Activated CD4-positive, alpha-beta T cell treated with anti-CD3 and anti-CD28 coated beads, Interleukin-2, amount 50 U/mL, for 48 hours (primary cell): ENCODE data around the gene HCFC1R1.

ENCODE experiments used
- DNase-seq, 2 experiments: peaks; one replicate each; pipeline ENCODE4 v3.0.0-alpha.2; 2020

Gene HCFC1R1

GRCh38 chr16:3035289-3035971, 11.7 kb upstream of the HCFC1R1 start:
- DNase-seq, result no peak

- no peak for DNase-seq
These were observed 8.9 kb upstream of the HCFC1R1 start for GRCh38 chr16:3032624-3033023.

DNA sequence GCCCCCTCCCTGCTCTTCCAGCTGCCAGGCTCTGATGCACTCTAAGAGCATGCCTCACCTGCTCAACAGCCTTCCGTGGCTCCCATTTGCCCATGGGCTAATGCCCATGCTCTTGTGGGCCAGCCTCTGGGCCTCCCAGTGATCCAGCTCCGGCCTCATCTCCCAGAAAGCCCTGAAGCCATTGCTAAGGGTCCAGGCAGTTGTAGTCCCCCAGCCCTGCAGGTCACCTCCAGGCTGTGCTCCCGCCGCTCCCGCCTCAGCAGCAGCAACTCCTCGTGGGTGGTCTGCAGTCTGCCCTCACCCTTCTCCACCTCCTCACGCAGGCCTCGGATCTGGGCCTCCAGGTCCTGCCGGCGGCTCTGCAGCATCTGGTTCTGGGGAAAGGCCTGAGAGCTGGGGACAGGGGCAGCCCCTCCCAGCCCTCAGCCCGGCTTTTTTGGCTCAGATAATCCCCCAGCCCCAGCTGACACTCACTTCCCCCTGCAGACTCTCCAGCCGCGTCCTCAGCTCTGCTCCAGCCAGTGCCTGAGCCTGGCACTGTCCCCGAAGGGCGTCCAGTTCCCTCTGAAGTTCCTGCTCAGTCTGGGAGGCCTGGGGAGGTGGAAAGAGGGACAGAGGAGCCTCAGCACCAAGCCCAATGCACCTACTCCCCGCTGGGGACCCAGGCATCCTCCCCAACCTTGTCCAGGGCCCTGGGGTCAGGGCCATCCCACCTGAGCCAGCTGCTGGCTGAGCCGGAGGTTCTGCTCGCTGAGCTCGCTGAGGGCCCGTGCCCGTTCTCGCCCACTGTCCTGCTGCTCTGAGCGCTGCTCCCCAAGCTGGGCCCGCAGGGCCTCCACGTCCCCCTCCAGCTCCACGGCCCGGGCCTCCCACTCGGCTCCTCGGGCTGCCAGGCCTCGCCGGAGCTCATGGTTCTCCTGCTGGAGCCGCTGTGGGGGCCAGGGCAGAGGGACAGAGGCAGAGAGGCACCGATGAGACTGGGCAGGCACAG, 6.8 kb upstream of the HCFC1R1 start:
- DNase-seq, result no peak

DNA sequence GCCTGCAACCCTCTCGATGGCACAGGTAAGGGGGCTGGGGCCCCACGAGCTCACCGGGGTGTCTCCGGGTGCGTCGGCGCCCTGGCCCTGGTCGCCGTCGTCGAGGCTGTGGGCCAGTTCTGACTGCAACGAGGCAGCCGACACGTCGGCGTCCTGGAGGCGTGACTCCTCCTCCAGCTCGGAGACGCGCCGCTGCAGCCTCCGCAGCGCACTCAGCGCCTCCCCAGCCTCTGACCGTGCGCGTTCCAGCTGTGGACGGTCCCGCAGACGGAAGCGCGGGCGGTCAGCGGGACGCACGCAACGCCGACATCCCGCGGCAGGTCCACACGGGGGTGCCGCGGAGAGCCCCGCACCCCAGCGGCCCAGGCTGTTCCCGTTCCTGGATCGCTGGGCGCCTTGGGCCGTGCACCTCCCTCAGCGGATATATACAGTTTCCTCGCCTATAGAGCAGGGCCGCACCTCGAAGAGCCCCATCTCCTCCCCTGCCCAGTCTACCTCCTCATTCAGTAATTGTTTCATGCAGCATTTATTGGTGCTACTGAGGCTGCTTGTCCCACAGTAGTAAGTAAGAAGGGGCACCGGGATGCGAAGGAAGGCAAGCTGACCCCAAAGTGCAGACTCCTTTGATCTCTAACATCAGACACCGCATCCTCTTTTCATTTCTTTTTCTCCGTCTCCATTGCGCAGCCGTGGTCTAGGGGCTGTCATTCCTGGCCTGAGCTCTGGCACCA, 5.9 kb upstream of the HCFC1R1 start:
- peak; percentile 66 to 72 for DNase-seq

DNA sequence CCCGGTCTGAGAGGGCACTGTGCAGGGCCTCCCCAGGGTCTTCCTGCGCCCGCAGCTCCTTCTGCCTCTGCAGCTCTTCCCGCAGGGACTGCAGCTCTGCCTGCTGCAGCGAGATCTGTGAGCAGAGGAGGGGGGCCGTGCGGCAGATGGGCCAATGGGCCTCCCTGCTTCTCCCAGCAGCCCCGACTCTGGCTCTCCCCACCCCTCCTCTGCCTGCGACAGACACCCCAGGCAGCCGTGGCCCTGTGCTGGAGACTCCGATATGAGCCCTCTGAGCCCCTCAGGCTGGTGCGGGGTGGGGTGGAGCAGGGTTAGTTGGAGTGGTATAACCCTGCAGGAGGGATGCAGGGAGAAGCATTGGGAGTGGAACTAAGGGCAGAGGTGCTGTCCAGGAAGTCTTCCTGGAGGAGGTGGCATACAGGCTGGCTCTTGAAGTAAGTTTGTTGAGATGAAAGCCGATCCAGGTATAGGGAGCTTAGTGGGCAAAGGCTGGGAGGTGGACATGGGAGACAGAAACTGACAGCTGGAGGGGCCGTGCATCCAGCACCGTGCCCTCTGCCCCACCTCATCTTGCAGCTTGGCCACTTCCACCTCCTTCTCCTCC, 5.1 kb upstream of the HCFC1R1 start:
- no peak for DNase-seq

DNA sequence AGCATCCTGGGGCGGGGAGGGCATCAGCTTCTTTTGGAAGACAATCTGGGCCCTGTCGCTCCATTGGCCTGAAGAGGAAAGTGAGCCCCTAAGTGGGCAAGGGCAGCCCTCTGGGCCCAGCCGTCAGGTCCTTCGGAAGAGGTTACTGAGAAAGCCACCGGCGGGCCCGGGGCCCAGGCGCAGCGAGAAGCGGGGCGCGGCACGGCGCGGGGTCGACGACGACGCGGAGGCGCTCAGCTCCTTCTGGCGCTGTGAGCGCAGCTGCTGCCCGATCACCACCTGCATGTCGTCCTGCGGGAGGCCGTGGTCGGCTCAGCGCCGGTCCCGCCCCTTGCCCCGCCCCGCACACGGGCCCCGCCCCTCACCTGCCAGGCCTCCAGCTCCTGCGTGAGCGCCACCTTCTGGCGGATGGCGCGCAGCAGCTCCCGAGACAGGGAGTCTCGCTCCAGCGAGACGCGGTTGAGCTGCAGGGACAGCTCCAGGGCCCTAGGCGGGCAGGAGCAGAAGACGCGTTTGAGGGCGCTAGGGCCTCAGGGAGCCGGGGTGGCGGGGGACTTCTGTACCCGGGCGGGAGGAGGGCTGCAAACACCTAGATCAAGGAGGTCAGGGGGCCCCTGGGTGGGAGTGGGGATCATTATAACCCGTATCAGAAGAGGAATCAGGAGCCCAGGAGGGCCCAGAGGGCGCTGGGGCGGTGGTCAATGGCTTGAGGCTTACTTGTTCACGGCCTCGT, 4.4 kb upstream of the HCFC1R1 start:
- peak; percentile 91 to 92 for DNase-seq

- no peak for DNase-seq
These were observed 3.7 kb upstream of the HCFC1R1 start for GRCh38 chr16:3027489-3027795.

- no peak for DNase-seq
These were observed 3.1 kb upstream of the HCFC1R1 start for GRCh38 chr16:3026609-3027488.

- no peak for DNase-seq
These were observed 2.2 kb upstream of the HCFC1R1 start for GRCh38 chr16:3026003-3026378.

DNA sequence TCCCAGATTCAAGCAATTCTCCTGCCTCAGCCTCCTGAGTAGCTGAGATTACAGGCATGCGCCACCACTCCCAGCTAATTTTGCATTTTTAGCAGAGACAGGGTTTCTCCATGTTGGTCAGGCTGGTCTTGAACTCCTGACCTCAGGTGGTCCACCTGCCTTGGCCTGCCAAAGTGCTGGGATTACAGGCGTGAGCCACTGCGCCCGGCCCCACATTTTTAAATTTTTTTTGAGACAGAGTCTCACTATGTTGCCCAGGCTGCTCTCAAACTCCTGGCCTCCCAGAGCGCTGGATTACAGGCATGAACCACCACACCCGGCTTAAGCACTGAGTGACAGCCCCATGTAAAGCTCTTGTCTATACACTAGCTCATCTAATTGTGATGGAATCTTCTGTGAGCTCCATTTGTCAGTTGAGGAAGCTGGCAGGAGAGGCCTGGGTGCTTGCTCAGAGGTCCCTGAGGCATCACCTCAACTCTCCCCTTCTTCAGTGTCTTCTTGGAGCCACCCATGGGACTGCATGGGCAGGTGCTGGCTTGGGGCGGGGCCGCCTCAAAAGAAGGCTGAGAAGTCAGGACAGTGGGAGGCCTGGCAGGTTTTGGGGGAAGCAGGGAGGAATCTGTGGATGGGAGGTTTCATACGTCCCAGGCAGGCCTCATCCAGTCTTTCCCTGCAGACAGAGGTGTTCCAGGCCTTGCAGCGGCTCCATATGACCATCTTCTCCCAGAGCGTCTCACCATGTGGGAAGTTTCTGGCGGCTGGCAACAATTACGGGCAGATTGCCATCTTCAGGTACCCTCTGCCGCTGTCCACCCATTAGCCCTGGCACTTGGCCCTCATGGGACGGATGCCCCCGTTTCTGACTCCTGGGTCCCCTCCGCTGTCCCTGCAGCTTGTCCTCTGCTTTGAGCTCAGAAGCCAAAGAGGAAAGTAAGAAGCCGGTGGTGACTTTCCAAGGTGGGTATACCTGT, 1.6 kb upstream of the HCFC1R1 start:
- DNase-seq, result no peak

DNA sequence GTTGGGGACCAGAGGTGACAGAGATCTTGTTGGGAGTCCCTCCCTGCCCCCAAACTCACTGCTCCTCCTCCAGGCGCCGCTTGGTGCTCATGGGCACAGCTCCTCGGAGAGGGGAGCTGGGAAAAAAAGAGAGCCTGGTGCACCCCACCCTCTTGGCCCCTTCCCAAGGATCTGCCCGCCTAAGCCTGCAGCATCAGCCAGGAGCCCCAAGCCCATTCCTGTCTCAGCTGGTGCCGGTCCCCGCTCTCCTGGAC, 400 bp downstream of the HCFC1R1 start:
- DNase-seq, result peak in 1 of 2 experiments; percentile 50

- DNase-seq, result peak in 1 of 2 experiments; percentile 39
These were observed 893 bp downstream of the HCFC1R1 start for GRCh38 chr16:3022684-3023414.

GRCh38 chr16:3022208-3022683, 1.5 kb downstream of the HCFC1R1 start:
- peak; percentile 93 to 95 for DNase-seq

GRCh38 chr16:3021449-3022207, 2.1 kb downstream of the HCFC1R1 start:
- DNase-seq, result peak; percentile 87 to 90

DNA sequence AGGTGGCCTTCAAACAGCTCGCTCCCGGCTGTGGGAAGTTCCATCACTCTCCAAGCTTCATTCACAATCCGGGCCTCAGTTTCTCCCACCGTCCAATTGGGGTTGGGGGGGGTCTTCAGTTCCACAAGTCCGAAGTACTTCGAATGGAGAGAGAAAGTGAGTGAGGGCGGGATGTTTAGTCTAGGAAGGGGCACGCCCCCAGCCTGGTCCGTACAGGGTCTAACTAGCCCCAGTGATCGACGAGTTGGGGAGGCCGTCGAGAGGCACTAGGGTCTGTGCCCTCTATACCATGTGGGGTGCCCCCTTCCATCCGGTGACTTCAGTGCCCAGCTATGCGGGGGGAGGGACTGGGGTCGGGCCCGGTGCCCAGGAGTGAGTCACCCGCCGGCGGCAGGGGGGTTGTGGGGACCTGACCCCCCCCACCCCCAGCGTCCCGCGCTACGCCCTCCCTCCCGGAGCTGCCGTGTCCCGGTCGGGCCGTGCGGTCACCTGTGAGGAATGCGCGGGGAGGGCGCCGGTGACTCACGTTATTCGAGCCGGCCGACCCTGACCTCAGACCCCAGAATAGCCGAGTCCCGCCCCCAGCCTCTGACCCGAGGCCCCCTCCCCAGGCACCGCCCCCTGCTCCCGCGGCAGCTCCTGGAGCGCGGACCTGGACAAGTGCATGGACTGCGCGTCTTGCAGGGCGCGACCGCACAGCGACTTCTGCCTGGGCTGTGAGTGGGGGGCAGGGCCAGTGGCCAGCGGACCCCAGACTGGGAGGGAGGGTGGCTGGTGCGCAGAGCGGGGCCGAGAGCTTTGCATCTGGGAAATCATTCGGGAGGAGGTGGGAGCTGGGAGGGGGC, 2.9 kb downstream of the HCFC1R1 start:
- DNase-seq, result peak; percentile 51 to 62

GRCh38 chr16:3020247-3020603, 3.5 kb downstream of the HCFC1R1 start, which contains the start of gene TNFRSF12A:
Gene TNFRSF12A (plus strand): TSS chr16:3020368. CDS start chr16:3020398, 30 bp downstream.
- DNase-seq, result peak; percentile 74 to 76

DNA sequence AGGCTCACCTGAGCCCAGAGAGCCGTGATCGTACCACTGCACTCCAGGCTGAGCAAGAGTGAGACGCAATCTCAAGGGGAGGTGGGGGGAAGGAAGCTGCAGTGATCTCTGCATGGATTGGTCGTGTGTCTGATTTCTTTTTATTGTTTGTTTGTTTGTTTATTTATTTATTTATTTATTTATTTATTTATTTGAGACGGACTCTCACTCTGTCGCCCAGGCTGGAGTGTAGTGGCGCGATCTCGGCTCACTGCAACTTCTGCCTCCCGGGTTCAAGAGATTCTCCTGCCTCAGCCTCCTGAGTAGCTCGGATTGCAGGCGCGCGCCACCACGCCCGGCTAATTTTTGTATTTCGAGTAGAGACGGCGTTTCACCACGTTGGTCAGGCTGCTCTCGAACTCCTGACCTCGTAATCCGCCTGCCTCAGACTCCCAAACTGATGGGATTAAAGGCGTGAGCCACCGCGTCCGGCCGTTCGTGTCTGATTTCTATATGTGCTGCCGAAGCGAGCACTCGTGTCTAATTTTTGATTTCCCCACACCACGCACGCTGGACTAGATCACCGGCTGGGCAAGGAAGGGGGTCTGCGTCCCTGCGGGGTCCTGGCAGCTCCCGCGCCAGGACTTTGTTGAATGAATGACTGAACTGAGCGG, 4.0 kb downstream of the HCFC1R1 start:
- DNase-seq, result no peak
